ENCODE data around the gene SAYSD1.

Gene SAYSD1

DNA sequence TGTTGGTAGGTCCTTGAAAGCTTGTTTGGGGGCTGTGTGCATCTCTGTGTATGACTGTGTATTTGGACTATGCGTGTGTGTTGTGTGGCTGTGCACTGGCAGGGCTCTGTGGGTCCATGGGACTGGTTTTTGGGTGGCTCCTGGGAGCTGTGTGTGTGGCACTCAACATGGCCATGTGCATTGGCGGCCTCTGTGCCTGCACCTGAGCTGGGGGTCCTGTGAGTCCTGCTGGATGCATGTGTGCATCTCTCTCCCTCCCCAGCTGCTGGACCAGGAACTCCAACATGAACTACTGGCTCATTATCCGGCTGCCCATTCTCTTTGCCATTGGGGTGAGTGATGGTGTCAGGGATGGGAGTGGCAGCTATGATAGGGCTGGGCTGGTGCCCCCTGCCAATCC lies 36.3 kb downstream of the SAYSD1 start:
- no peak for TF ChIP-seq EZH2phosphoT487 (conservative IDR thresholded peaks at IDR 0.05; ENCODE audit: low read length)
- no peak for TF ChIP-seq CTCF (IDR thresholded peaks at IDR 0.05; ENCODE audit: insufficient read depth, low read length, poor library complexity, severe bottlenecking)
- H3K79me2 ChIP-seq (ENCODE audit: insufficient read depth, low read length) = no peaks in the 10 kb centered on the region
- H3K9ac ChIP-seq (ENCODE audit: low read length) = no peak overlapping the region
- H2AFZ ChIP-seq (ENCODE audit: low read depth, low read length, severe bottlenecking) = no peak overlapping the region
- H3K4me3 ChIP-seq (ENCODE audit: insufficient read depth, low read length, poor library complexity, severe bottlenecking) = no peak overlapping the region
- no peaks in the 10 kb centered on the region for H3K9me2 ChIP-seq (replicated peaks; ENCODE audit: insufficient read depth, low read length)
- no peaks in the 10 kb centered on the region for H4K20me1 ChIP-seq (ENCODE audit: low read depth, low read length)
- H3F3A ChIP-seq (ENCODE audit: insufficient read depth) = no peaks in the 10 kb centered on the region
- H3K27ac ChIP-seq (ENCODE audit: low read depth, low read length) = no peak overlapping the region
- H3K9me3 ChIP-seq (ENCODE audit: insufficient read depth, low read length) = no peaks in the 10 kb centered on the region
- no peaks in the 10 kb centered on the region for H3K27me3 ChIP-seq (ENCODE audit: low read length)
- H3K36me3 ChIP-seq (ENCODE audit: low read length) = no peaks in the 10 kb centered on the region
- no peak overlapping the region for H3K4me2 ChIP-seq (ENCODE audit: low read depth, low read length, poor library complexity, severe bottlenecking)

DNA sequence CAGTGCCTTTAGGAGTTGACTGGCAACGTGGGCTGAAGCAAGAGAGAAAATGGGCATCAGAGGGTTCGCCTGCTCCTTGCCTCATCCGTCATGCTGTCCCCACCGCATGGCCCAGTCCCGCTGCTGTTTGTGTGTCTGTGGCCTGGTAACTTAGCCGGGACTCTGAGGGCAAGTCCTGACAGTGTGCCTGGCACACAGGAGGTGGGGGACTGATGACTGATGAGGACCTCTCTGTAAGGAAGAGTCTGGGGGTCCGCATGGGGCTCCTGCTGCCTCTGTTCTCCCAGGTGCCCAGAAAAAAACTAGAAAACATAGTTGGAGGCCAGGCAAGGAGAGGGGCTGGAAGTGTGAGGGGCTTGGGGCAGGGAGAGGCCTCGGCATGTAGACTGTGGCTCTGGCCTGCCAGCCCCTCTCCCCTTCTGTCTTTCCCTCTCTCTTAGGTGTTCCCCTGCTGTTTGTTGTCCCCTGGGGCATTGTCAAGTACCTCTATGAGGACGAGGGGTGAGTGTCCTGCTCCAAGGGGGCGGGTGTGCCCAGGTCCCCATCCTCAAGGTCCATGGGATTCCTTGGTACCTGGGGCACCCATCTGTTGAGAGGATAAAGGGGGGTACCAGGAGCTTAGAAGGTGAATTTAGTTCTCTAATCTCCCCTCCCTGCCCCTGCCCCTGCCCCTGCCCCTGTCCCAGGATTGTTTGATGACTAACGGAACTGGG lies 36.9 kb downstream of the SAYSD1 start:
- H3K9me3 ChIP-seq (ENCODE audit: insufficient read depth, low read length) = no peaks in the 10 kb centered on the region
- H3K79me2 ChIP-seq (ENCODE audit: insufficient read depth, low read length) = no peaks in the 10 kb centered on the region
- H3K27me3 ChIP-seq (ENCODE audit: low read length) = no peaks in the 10 kb centered on the region
- H3F3A ChIP-seq (ENCODE audit: insufficient read depth) = no peaks in the 10 kb centered on the region
- TF ChIP-seq CTCF (IDR thresholded peaks at IDR 0.05; ENCODE audit: insufficient read depth, low read length, poor library complexity, severe bottlenecking) = no peak
- no peaks in the 10 kb centered on the region for H3K9me2 ChIP-seq (replicated peaks; ENCODE audit: insufficient read depth, low read length)
- H3K9ac ChIP-seq (ENCODE audit: low read length) = no peak overlapping the region
- H3K4me3 ChIP-seq (ENCODE audit: insufficient read depth, low read length, poor library complexity, severe bottlenecking) = no peak overlapping the region
- no peak overlapping the region for H2AFZ ChIP-seq (ENCODE audit: low read depth, low read length, severe bottlenecking)
- H3K27ac ChIP-seq (ENCODE audit: low read depth, low read length) = no peak overlapping the region
- H3K36me3 ChIP-seq (ENCODE audit: low read length) = no peaks in the 10 kb centered on the region
- no peak overlapping the region for H3K4me2 ChIP-seq (ENCODE audit: low read depth, low read length, poor library complexity, severe bottlenecking)
- no peaks in the 10 kb centered on the region for H4K20me1 ChIP-seq (ENCODE audit: low read depth, low read length)

DNA sequence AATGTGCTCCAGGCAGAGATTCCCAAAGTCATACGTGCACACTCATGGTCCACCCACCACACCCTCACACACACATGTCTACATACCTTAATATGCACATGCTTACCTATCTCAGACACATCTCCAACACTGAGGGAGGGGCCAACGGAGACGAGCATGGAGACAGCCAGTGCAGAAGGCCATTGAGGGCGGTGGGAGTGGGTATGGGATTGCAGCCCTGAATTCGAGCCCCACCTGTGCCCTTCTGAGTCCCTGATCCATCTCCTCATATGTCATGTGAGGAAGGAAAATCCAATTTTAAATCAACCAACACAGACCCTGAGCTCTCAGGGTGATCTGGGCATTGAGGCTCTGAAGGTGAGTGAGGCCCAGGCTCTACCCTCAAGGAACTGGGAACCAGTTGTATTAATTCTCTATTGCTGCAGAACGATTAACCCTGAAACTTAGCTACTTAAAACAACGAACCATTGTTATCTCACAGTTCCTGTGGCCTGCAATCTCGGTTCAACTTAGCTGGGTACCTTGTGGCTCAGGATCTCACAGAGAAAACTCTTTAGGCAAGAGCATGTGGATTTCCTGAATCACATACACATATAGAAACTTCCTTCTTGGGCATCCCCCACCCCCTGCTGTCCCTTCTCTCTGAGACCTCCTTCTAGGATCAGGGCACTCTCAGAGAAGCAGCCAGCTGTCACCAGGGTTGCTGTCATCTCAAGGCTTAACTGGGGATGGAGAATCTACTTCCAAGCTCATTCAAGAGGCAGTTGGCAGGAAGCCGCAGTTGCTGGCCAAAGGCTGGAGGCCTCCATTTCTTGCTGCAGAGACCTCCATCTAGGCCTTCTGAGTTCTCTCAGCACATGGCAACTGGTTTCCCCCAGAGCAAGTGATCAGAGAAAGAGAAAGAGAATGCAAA lies 38.1 kb downstream of the SAYSD1 start:
- Histone ChIP-seq H3K9ac (ENCODE audit: low read length) (no peak overlapping the region), H3K27ac (ENCODE audit: low read depth, low read length) (no peak overlapping the region), H3K9me3 (ENCODE audit: insufficient read depth, low read length) (no peaks in the 10 kb centered on the region), H3K27me3 (ENCODE audit: low read length) (no peaks in the 10 kb centered on the region), H3F3A (ENCODE audit: insufficient read depth) (no peaks in the 10 kb centered on the region), H2AFZ (ENCODE audit: low read depth, low read length, severe bottlenecking) (no peak overlapping the region), H4K20me1 (ENCODE audit: low read depth, low read length) (no peaks in the 10 kb centered on the region), H3K36me3 (ENCODE audit: low read length) (no peaks in the 10 kb centered on the region), H3K9me2 (replicated peaks; ENCODE audit: insufficient read depth, low read length) (no peaks in the 10 kb centered on the region), H3K4me2 (ENCODE audit: low read depth, low read length, poor library complexity, severe bottlenecking) (no peak overlapping the region), H3K4me3 (ENCODE audit: insufficient read depth, low read length, poor library complexity, severe bottlenecking) (no peak overlapping the region), H3K79me2 (ENCODE audit: insufficient read depth, low read length) (no peaks in the 10 kb centered on the region)
- TF ChIP-seq CTCF (IDR thresholded peaks at IDR 0.05; ENCODE audit: insufficient read depth, low read length, poor library complexity, severe bottlenecking) (no peak), EZH2phosphoT487 (conservative IDR thresholded peaks at IDR 0.05; ENCODE audit: low read length) (no peak)
